HG03521 (cell line): ENCODE data around the gene CTSC.
"Not testable (repeated sequence)": the region's sequence is repeated elsewhere in the genome, so short reads cannot be mapped to it uniquely, and the experiment has no call there.

Source experiments
- ATAC-seq: cut with Tn5 transposase; IDR thresholded peaks from one replicate; pipeline ENCODE4 v1.9.1; 2021; ENCODE audit warnings: mild to moderate bottlenecking, moderate library complexity; ENCODE audit not compliant: unreplicated experiment

The CTSC gene

GRCh38 chr11:88353386-88353785 lies 15.8 kb upstream of the CTSC start:
- ATAC-seq = no peak

DNA sequence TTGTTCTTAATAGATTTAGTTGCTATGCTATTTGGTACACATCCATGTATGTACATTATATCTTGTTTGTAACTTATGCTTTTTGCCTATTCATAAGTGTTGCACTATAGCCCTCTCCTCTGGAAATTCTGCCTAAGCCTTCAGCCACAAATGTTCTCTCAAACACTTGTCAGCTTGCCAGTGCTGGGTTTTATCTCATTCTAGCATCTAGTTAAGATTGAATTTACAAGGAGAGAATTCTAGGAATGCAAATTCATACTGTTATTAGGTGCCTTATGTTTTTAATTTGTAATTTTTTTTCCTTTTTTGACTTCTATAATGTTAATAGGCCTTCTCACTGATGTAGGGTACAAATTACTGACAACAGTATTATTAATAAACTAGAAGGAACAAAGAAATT lies 14.6 kb upstream of the CTSC start:
- ATAC-seq = no peak

DNA sequence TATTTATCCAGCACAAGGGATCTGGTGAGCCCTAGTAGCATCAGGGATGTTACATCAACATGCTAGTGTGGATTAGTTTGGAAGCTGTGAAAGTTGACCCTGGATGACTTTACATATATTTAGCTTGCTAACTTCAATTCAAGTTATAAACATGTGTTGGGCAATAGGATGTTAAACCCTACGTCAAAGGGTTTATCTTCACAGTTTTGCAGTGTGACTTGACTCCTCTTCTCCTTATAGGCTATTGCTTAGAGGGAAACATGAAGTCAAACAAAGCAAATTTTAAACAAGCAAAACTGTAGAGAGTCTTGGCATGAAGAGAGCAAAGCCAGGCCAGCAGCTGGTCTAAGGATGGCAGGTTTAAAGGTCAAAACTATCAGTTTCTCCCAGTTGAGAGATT lies 11.3 kb upstream of the CTSC start:
- ATAC-seq = no peak

- no peak for ATAC-seq
Measured at GRCh38 chr11:88345949-88346348, 8.4 kb upstream of the CTSC start.

DNA sequence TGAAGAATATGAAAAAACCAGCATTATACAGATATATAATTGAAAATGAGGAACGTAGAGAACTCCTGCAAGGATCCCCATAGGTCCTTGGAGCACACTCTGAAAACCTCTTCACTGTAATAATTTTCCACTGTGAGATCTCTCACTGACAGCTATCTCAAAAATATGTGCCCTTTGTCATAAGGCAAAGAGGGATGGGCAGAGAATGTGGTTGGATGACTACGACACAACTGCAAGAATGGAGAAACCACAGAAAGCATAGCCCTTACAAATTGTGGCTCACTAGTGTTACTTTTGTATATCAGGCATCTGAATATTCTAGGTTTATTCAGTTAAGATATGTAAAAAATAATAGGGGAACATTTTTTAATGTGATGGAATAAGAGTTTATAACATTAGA lies 7.9 kb upstream of the CTSC start:
- ATAC-seq = no peak

DNA sequence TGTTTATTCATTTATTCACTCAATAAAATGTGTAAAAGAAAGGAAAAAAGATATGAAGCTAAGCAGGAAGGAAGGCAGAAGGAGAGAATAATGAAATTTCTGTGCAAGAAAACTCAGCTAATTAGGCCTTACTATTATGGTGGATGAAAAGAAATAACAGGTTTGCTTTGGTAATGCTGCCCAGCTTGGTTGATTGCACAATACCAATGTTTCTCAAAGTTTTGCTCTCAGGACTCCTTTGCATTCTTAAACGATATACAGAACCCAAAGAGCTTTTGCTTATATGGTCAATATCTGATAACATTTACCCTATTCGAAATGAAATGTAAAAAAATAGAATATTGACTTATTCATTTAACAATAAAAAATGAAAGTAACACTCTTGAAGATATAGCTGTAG lies 7.3 kb upstream of the CTSC start:
- ATAC-seq = no peak

- no peak for ATAC-seq
Measured at GRCh38 chr11:88341522-88342251, 4.2 kb upstream of the CTSC start.

DNA sequence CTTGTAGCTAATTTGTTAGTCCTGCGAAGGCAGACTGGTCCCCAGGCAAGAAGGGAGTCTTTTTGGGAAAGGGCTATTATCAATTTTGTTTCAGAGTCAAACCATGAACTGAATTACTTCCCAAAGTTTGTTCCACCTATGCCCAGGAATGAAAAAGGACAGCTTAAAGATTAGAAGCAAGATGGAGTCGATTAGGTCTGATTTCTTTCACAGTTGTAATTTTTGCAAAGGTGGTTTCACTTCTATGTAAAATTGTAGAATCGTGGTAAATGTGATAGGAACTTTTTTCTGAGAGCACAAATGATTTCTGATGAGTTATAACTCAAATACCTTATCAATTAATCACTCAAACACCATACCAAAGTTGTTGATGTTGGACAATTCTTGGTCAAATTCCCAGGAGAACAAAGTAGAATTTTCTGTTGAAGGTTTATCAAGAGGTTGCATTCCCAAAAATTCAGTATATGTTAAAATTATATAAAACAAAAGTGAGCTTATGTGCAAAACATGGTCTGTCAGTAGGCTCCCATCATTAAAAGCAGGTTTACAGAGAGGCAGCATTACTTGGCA lies 2.9 kb upstream of the CTSC start:
- no peak for ATAC-seq

GRCh38 chr11:88337987-88338668 lies 592 bp upstream of the CTSC start:
- ATAC-seq = peak; percentile 26

- ATAC-seq = no peak
Measured at GRCh38 chr11:88335284-88335683, 2.3 kb downstream of the CTSC start.

- no peak for ATAC-seq
Measured at GRCh38 chr11:88333862-88334261, 3.7 kb downstream of the CTSC start.

- ATAC-seq = no peak
Measured at GRCh38 chr11:88332851-88333250, 4.7 kb downstream of the CTSC start.

DNA sequence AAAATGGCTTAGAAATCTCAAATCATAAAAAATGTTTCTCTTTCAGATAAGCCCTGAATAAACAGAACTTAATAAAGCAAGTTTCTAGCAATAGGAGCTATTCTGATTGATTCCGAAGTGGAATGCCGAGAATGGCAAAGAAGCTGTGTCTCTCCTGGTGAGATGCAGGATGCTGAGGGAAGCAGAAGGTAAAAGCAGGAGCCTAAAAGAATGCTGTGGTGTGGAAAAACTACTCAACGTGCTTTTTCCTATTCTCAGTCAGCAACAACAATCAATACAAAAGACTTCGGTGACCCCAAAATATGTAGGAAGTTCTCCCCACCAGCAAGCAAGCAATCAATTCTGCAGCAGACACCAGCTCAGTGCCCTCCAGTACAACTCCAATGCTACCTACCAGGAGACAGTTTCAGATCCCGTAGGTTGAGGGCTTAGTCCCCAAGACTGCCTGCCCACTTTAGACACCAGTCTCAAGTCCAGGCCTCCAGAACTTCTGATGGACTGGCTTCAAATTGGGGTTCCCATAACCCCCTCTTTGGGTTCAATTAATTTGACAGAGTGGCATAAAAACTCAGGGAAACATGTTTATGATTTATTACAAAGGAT lies 6.6 kb downstream of the CTSC start:
- no peak for ATAC-seq

DNA sequence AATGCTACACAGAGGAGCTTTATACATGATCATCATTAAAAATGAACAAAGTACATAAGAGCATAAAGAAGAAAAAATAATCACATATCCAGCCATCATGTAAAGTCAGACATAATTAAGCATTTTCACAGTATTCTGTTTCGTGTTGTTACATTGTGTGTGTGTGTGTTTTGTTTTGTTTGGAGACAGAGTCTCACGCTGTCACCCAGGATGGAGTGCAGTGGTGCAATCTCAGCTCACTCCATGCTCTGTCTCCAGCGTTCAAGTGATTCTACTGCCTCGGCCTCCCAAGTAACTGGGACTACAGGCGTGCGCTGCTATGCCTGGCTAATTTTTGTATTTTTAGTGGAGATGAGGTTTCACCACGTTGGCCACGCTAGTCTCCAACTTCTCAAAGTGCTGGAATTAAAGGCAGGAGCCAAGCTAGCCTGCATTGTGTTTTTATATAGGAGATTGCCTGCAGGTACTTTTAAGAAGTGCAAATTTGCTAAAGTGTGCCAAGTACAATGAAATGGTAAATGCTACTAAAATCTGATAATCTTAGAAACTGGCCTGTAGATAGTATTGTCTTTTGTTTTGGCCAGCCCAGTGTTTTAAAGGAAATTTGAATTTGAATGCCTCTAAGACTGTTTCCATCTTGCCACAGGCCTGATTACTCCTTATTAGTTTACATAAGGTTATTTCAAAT lies 7.8 kb downstream of the CTSC start:
- ATAC-seq = no peak

GRCh38 chr11:88327462-88328143 lies 9.9 kb downstream of the CTSC start:
- no peak for ATAC-seq

- ATAC-seq = no peak
Measured at GRCh38 chr11:88327061-88327460, 10.5 kb downstream of the CTSC start.

GRCh38 chr11:88326099-88326498 lies 11.4 kb downstream of the CTSC start:
- no peak for ATAC-seq

- no peak for ATAC-seq
Measured at GRCh38 chr11:88324562-88325345, 12.8 kb downstream of the CTSC start.

GRCh38 chr11:88322881-88323280 lies 14.7 kb downstream of the CTSC start:
- not testable (repeated sequence) for ATAC-seq

DNA sequence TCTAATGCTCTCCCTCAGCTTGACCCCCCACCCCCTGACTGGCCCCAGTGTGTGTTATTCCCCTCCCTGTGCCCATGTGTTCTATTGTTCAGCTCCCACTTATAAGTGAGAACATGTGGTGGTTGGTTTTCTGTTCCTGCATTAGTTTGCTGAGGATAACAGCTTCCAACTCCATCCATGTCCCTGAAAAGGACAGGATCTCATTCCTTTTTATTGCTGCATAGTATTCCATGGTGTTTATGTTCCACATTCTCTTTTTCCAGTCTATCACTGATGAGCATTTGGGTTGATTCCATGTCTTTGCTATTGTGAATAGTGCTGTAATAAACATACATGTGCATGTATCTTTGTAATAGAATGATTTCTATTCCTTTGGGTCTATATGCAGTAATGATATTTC lies 16.1 kb downstream of the CTSC start:
- ATAC-seq = not testable (repeated sequence)
